Naive thymus-derived CD4-positive, alpha-beta T cell (primary cell): Measurements from ENCODE around the gene PTGS1. TPM values are rescaled to one million over a fixed set of nuclear protein-coding genes. Genes with fewer than 3 reads are reported as not detected.

Source experiments
- ATAC-seq: fragments of 150-1000 bp; cut with Tn5 transposase; 2 replicates; pipeline ENCODE4 v1.10.0; 2021; ENCODE audit warnings: mild to moderate bottlenecking, moderate library complexity
- CTCF ChIA-PET: fragments of 350-600 bp; sonication (Branson Sonifier 250); formaldehyde crosslinking; loops from one replicate; lab custom pipeline; 2021; ENCODE audit warnings: antibody characterized with exemption; lab: Charles Lee
- POLR2A ChIA-PET: fragments of 350-600 bp; sonication (Branson Sonifier 250); formaldehyde crosslinking; loops from one replicate; lab custom pipeline; 2021; ENCODE audit warnings: antibody characterized with exemption, inconsistent platforms; lab: Charles Lee
- DNase-seq, 9 donors: peaks; one replicate each; pipeline versions ENCODE4 v3.0.0 to v3.0.0-alpha.2; 2020 to 2022; ENCODE audit warnings: mixed read lengths in 1 of 9
- H3K27ac ChIP-seq: one replicate; pipeline ENCODE4 v1.7.0; 2013; ENCODE audit warnings: mild to moderate bottlenecking, low read depth, low read length, moderate library complexity
- H3K27me3 ChIP-seq, 2 donors: one replicate each; pipeline ENCODE4 v1.7.0; 2013; ENCODE audit warnings: low read length in 2 of 2, mild to moderate bottlenecking in 2 of 2, moderate library complexity in 2 of 2; ENCODE audit not compliant: control insufficient read depth in 2 of 2, insufficient read depth in 2 of 2
- H3K36me3 ChIP-seq, 3 experiments: 1 replicate in 2 of 3; 2 replicates in 1 of 3; pipeline ENCODE4 v1.7.0; 2013; ENCODE audit warnings: low read length in 3 of 3, mild to moderate bottlenecking in 3 of 3, moderate library complexity in 1 of 3; ENCODE audit not compliant: insufficient read depth in 3 of 3, control insufficient read depth in 2 of 3
- H3K4me1 ChIP-seq, 2 donors: one replicate each; pipeline ENCODE4 v1.7.0; 2013; ENCODE audit warnings: low read length in 2 of 2, mild to moderate bottlenecking in 2 of 2, moderate library complexity in 1 of 2; ENCODE audit not compliant: control insufficient read depth in 2 of 2, insufficient read depth in 2 of 2
- H3K4me3 ChIP-seq: 2 replicates; pipeline ENCODE4 v1.7.0; 2013; ENCODE audit warnings: mild to moderate bottlenecking, low read length
- H3K9me3 ChIP-seq, 3 experiments: 1 replicate in 2 of 3; 2 replicates in 1 of 3; pipeline ENCODE4 v1.7.0; 2013; ENCODE audit warnings: low read length in 3 of 3; ENCODE audit not compliant: control insufficient read depth in 2 of 3
- H3K27ac Mint-ChIP-seq, 9 donors: one replicate each; pipeline ENCODE4 v1.8.0; 2020 to 2022; ENCODE audit warnings: mixed read lengths in 9 of 9, mild to moderate bottlenecking in 8 of 9, moderate library complexity in 5 of 9, inconsistent platforms in 2 of 9
- H3K27me3 Mint-ChIP-seq, 5 donors: one replicate each; pipeline ENCODE4 v1.8.0; 2021 to 2022; ENCODE audit warnings: mixed read lengths in 5 of 5, mild to moderate bottlenecking in 1 of 5
- H3K36me3 Mint-ChIP-seq, 5 donors: one replicate each; pipeline ENCODE4 v1.8.0; 2020 to 2022; ENCODE audit warnings: mixed read lengths in 5 of 5, mild to moderate bottlenecking in 3 of 5, inconsistent platforms in 1 of 5
- H3K4me1 Mint-ChIP-seq, 7 donors: one replicate each; pipeline ENCODE4 v1.8.0; 2020 to 2022; ENCODE audit warnings: mixed read lengths in 7 of 7, mild to moderate bottlenecking in 3 of 7, inconsistent platforms in 1 of 7
- H3K4me3 Mint-ChIP-seq, 10 donors: one replicate each; pipeline ENCODE4 v1.8.0; 2020 to 2022; ENCODE audit warnings: mild to moderate bottlenecking in 10 of 10, mixed read lengths in 10 of 10, moderate library complexity in 6 of 10, inconsistent platforms in 2 of 10
- H3K9me3 Mint-ChIP-seq, 11 donors: one replicate each; pipeline ENCODE4 v1.8.0; 2020 to 2022; ENCODE audit warnings: mixed read lengths in 11 of 11, mild to moderate bottlenecking in 4 of 11, inconsistent platforms in 1 of 11, moderate library complexity in 1 of 11
- intact Hi-C, 2 donors: fragments of 100-400 bp; cut with micrococcal nuclease; formaldehyde crosslinking; loops; one replicate each; pipeline ENCODE4 v1.15.1; 2023
- polyA plus RNA-seq, 2 donors: library from polyadenylated mRNA; unstranded; fragments of 300-500 nt; fragmentation: Illumina TruSeq; gene quantifications; one replicate each; pipeline ENCODE4 v1.2.3, GENCODE V29; 2021
- total RNA-seq, 6 experiments: library from RNA in 5 of 6; stranded (reverse) in 5 of 6; gene quantifications; 1 replicate in 5 of 6; 2 replicates in 1 of 6; pipeline ENCODE4 v1.2.3 and lab custom pipeline; 2021 to 2026

PTGS1 gene
- total and polyA plus RNA-seq, 7 experiments from 2014 or later, result 0.41 to 7.0 (median 0.56) TPM; not detected in 1

GRCh38 chr9:122342323-122343050 is 28.3 kb upstream of the PTGS1 start:
- peaks cover 0 to 4% of the 10 kb centered on the region in 2 donors for H3K27me3 ChIP-seq
- intact Hi-C loops, result no loop called here
- H3K4me1 ChIP-seq, result no peaks in the 10 kb centered on the region
- no peak for ATAC-seq
- Mint-ChIP-seq H3K27me3 (peaks cover 16 to 34% (median 21%) of the 10 kb centered on the region in 5 donors), H3K36me3 (no peaks in the 10 kb centered on the region), H3K27ac (no peak overlapping the region), H3K4me1 (peaks cover 0 to 4% (median 4%) of the 10 kb centered on the region in 7 donors), H3K9me3 (no peaks in the 10 kb centered on the region), H3K4me3 (no peak overlapping the region)
- no peaks in the 10 kb centered on the region for H3K36me3 ChIP-seq
- no peak overlapping the region for H3K27ac ChIP-seq
- DNase-seq, result no peak
- POLR2A ChIA-PET, result no interaction called here
- CTCF ChIA-PET, result no interaction called here
- H3K9me3 ChIP-seq, result no peaks in the 10 kb centered on the region
- H3K4me3 ChIP-seq, result no peak overlapping the region

- H3K9me3 Mint-ChIP-seq, result peaks cover 0 to 3% (median 0%) of the 10 kb centered on the region in 11 donors
- peak overlapping the region in 1 of 9 donors; percentile 57 for H3K27ac Mint-ChIP-seq
- intact Hi-C loops, result no loop called here
- POLR2A ChIA-PET, result interaction anchor here (0.9 kb wide), 1 partner anchor 248 kb away, joined by 3 read pairs; no protein-coding TSS in a partner anchor
- Histone ChIP-seq H3K36me3 (no peaks in the 10 kb centered on the region), H3K9me3 (no peaks in the 10 kb centered on the region), H3K27ac (no peak overlapping the region), H3K4me1 (no peaks in the 10 kb centered on the region), H3K27me3 (peaks cover 0 to 4% of the 10 kb centered on the region in 2 donors), H3K4me3 (peak overlapping the region; percentile 32)
- H3K36me3 Mint-ChIP-seq, result no peaks in the 10 kb centered on the region
- H3K4me3 Mint-ChIP-seq, result peak overlapping the region; percentile 69 to 85 (median 82)
- peaks cover 33 to 60% (median 44%) of the 10 kb centered on the region in 5 donors for H3K27me3 Mint-ChIP-seq
- peaks cover 7 to 19% (median 14%) of the 10 kb centered on the region in 7 donors for H3K4me1 Mint-ChIP-seq
- DNase-seq, result peak in 1 of 9 donors; percentile 25
- peak; percentile 32 for ATAC-seq
- CTCF ChIA-PET, result interaction anchor here (0.5 to 5.9 kb wide), 4 partner anchors 43 to 248 kb away, joined by 3 to 78 read pairs (median 4); no protein-coding TSS in a partner anchor
These were observed 24.1 kb upstream of the PTGS1 start for GRCh38 chr9:122346478-122347347.

- Mint-ChIP-seq H3K9me3 (peaks cover 0 to 4% (median under 1%) of the 10 kb centered on the region in 11 donors), H3K4me1 (peaks cover 7 to 19% (median 14%) of the 10 kb centered on the region in 7 donors), H3K36me3 (no peaks in the 10 kb centered on the region), H3K27me3 (peaks cover 33 to 58% (median 44%) of the 10 kb centered on the region in 5 donors), H3K4me3 (peak overlapping the region; percentile 69 to 85 (median 82)), H3K27ac (peak overlapping the region in 3 of 9 donors; percentile 42 to 57 (median 46))
- no peaks in the 10 kb centered on the region for H3K4me1 ChIP-seq
- H3K27me3 ChIP-seq, result peaks cover 0 to 4% of the 10 kb centered on the region in 2 donors
- ChIA-PET CTCF (interaction anchor here (0.5 to 5.9 kb wide), 5 partner anchors 42 to 250 kb away, joined by 3 to 78 read pairs (median 6); no protein-coding TSS in a partner anchor), POLR2A (interaction anchor here (0.9 kb wide), 1 partner anchor 248 kb away, joined by 3 read pairs; no protein-coding TSS in a partner anchor)
- DNase-seq (peak in 1 of 9 donors; percentile 9), ATAC-seq (no peak)
- H3K27ac ChIP-seq, result no peak overlapping the region
- no peaks in the 10 kb centered on the region for H3K9me3 ChIP-seq
- H3K36me3 ChIP-seq, result no peaks in the 10 kb centered on the region
- peak overlapping the region; percentile 32 for H3K4me3 ChIP-seq
- intact Hi-C loops, result no loop called here
These were observed 23.2 kb upstream of the PTGS1 start for GRCh38 chr9:122347348-122348287.

GRCh38 chr9:122348288-122348777 is 22.5 kb upstream of the PTGS1 start:
- no peak for DNase-seq

GRCh38 chr9:122348791-122349190 is 22.0 kb upstream of the PTGS1 start:
- Mint-ChIP-seq H3K4me3 (peak overlapping the region in 5 of 10 donors; percentile 18 to 42 (median 41)), H3K9me3 (peaks cover 0 to 8% (median 5%) of the 10 kb centered on the region in 11 donors), H3K27ac (peak overlapping the region in 3 of 9 donors; percentile 46 to 58 (median 53)), H3K36me3 (no peaks in the 10 kb centered on the region), H3K4me1 (peaks cover 7 to 19% (median 14%) of the 10 kb centered on the region in 7 donors), H3K27me3 (peaks cover 32 to 57% (median 43%) of the 10 kb centered on the region in 5 donors)
- Histone ChIP-seq H3K27me3 (peaks cover 0 to 4% of the 10 kb centered on the region in 2 donors), H3K9me3 (no peaks in the 10 kb centered on the region), H3K4me1 (no peaks in the 10 kb centered on the region), H3K27ac (no peak overlapping the region), H3K4me3 (no peak overlapping the region), H3K36me3 (no peaks in the 10 kb centered on the region)
- ATAC-seq, result no peak
- ChIA-PET POLR2A (no interaction called here), CTCF (interaction anchor here (1.7 to 5.9 kb wide), 3 partner anchors 43 to 251 kb away, joined by 5 to 78 read pairs (median 58); no protein-coding TSS in a partner anchor)
- intact Hi-C loops, result no loop called here
- DNase-seq, result no peak

More at GRCh38 chr9:122348288-122348777, 22.5 kb upstream of the PTGS1 start:
- no peaks in the 10 kb centered on the region for H3K36me3 Mint-ChIP-seq
- Histone ChIP-seq H3K36me3 (no peaks in the 10 kb centered on the region), H3K27me3 (peaks cover 0 to 4% of the 10 kb centered on the region in 2 donors), H3K4me3 (no peak overlapping the region), H3K4me1 (no peaks in the 10 kb centered on the region), H3K9me3 (no peaks in the 10 kb centered on the region), H3K27ac (no peak overlapping the region)
- H3K27ac Mint-ChIP-seq, result peak overlapping the region in 3 of 9 donors; percentile 46 to 58 (median 53)
- peaks cover 7 to 19% (median 14%) of the 10 kb centered on the region in 7 donors for H3K4me1 Mint-ChIP-seq
- intact Hi-C loops, result no loop called here
- H3K27me3 Mint-ChIP-seq, result peaks cover 33 to 58% (median 44%) of the 10 kb centered on the region in 5 donors
- ChIA-PET CTCF (interaction anchor here (1.2 to 5.9 kb wide), 3 partner anchors 59 to 251 kb away, joined by 3 to 78 read pairs (median 58); no protein-coding TSS in a partner anchor), POLR2A (no interaction called here)
- H3K4me3 Mint-ChIP-seq, result peak overlapping the region in 4 of 10 donors; percentile 18 to 82 (median 42)
- H3K9me3 Mint-ChIP-seq, result peaks cover 0 to 6% (median 3%) of the 10 kb centered on the region in 11 donors
- no peak for ATAC-seq
